Tibial nerve (tissue), 4 donors: ENCODE measurements around the gene ATN1.

ENCODE experiments used
- EP300 ChIP-seq, 2 donors: sonication (generic); formaldehyde crosslinking; IDR thresholded peaks; one replicate each; pipeline ENCODE4 v1.6.1; 2017; ENCODE audit warnings: antibody characterized with exemption in 2 of 2, mild to moderate bottlenecking in 1 of 2
- POLR2A ChIP-seq, 2 donors: fragments of 450-650 bp; IDR thresholded peaks; one replicate each; pipeline ENCODE4 v1.6.1; 2017; ENCODE audit warnings: antibody characterized with exemption in 2 of 2, mild to moderate bottlenecking in 2 of 2, moderate library complexity in 2 of 2
- TF ChIP-seq, protein P1 (sequence below), 5 experiments: fragments of 200-600 bp in 3 of 5; fragments of 450-650 bp in 2 of 5; sonication (generic) in 3 of 5; IDR thresholded peaks; one replicate each; pipeline ENCODE4 v1.5.1; 2016 to 2019; ENCODE audit warnings: antibody characterized with exemption in 5 of 5, mild to moderate bottlenecking in 3 of 5, moderate library complexity in 2 of 5

GRCh38 chr12:6946920-6947374, 19.2 kb downstream of the ATN1 start:
- TF ChIP-seq EP300 (IDR thresholded peaks at IDR 0.05) (no peak), POLR2A (IDR thresholded peaks at IDR 0.05) (no peak)
- TF ChIP-seq, protein P1, sequence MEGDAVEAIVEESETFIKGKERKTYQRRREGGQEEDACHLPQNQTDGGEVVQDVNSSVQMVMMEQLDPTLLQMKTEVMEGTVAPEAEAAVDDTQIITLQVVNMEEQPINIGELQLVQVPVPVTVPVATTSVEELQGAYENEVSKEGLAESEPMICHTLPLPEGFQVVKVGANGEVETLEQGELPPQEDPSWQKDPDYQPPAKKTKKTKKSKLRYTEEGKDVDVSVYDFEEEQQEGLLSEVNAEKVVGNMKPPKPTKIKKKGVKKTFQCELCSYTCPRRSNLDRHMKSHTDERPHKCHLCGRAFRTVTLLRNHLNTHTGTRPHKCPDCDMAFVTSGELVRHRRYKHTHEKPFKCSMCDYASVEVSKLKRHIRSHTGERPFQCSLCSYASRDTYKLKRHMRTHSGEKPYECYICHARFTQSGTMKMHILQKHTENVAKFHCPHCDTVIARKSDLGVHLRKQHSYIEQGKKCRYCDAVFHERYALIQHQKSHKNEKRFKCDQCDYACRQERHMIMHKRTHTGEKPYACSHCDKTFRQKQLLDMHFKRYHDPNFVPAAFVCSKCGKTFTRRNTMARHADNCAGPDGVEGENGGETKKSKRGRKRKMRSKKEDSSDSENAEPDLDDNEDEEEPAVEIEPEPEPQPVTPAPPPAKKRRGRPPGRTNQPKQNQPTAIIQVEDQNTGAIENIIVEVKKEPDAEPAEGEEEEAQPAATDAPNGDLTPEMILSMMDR (IDR thresholded peaks at IDR 0.05) = no peak
